GM19455 (cell line): ENCODE measurements around the gene GARRE1.
"Not testable (repeated sequence)": the region's sequence is repeated elsewhere in the genome, so short reads cannot be mapped to it uniquely, and the experiment has no call there.

ENCODE experiments used
- ATAC-seq: cut with Tn5 transposase; IDR thresholded peaks from one replicate; pipeline ENCODE4 v1.9.1; 2021; ENCODE audit not compliant: unreplicated experiment

Gene GARRE1

DNA sequence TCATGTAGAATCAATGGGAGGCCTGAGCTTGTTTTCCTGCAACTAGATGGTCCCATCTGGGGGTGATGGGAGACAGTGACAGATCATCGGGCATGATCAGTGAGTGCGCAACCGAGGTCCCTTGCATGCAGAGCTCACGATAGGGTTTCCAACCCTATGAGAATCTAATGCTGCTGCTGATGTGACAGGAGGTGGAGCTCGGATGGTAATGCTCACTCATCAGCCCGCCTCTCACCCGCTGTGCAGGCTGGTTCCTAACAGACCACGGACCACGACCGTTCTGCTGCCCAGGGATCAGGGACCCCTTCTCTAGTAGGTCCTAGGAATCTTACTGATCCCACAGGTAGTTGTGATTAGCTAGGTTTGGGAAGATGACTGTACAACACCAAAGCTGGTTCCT, 23.5 kb upstream of the GARRE1 start:
- no peak for ATAC-seq

DNA sequence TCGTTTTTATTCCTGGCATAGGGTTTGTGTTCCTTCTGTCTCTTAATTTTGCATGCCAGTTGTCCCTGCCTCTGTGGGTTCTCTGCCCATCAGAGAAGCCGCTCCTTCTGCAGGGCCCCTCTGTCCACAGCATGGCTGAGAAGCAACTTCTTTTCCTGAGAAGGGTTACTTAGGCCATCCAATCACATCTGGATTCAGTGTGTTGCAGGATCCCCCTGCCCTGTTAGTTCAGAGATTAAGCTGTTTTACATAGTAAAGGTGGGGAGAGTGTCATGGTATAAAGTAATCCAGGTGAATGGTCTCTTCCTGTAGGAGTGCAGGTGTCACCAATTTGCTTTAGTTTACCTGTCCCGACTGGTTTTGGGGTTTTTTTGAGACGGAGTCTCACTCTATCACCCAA, 22.9 kb upstream of the GARRE1 start:
- ATAC-seq, result no peak

DNA sequence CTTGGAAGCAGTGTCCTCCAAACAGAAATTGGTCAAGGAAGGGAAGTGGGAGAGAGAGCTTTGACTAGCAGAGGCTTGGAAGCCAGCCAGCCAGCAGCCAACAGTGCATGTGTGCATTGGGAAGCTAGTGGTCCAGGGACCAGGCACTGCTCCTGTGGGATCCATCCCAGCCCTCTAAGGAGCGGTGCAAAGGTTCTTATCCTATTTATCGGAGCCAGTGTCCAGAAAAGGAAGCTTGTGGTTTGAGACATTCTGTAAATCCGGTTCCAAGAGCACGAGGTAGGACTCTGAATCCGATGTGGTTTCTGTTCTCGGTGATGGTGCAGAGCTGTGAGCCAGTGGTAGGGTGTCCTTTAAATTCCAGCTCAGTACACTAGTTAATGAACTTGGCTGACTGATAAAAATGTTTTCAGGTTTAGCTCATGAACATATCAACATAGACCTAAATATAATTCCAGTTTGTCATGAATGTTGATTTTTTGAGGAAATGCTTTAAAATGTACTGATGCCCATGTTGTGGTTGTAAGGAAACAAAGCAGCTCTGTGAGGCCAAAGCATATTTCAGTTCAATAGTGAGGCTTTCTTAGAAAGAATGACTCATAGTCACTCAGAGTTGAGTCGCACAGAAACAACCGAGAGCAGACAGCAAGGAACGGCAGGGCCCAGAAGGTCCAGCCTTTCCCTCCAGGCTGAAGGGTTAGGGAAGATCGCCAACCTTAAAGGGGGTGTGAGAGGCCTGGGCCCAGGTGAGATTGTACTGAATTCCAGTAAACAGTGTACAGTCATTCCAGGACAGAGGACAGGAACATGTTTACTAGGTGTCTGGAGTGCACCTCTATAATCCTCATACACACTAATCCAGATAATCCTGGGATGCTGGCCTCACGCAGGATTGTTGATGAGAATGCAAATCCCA, 21.5 kb upstream of the GARRE1 start:
- no peak for ATAC-seq

DNA sequence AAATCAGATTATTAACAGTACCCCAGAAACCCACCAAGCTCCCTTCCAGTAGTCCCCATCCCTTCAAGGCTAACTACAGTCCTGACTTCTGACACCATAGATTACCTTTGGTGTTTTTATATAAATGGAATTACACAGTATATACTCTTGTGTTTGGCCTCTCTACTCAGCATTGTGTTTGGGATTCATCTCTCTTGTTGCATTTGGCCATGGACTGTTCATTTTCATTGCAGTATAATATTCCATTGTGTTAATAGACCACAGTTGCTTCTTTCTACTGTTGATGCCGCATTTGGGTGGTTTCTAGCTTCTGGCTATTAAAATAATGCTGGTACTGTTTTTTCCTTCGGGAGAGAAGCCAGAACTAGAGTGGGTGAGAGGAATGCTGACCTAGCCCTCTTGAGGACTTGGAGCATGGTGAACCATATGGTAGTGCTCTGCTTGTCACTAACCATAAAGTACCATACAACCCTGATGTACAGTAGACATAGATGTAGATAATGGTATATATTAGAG, 18.9 kb upstream of the GARRE1 start:
- no peak for ATAC-seq

DNA sequence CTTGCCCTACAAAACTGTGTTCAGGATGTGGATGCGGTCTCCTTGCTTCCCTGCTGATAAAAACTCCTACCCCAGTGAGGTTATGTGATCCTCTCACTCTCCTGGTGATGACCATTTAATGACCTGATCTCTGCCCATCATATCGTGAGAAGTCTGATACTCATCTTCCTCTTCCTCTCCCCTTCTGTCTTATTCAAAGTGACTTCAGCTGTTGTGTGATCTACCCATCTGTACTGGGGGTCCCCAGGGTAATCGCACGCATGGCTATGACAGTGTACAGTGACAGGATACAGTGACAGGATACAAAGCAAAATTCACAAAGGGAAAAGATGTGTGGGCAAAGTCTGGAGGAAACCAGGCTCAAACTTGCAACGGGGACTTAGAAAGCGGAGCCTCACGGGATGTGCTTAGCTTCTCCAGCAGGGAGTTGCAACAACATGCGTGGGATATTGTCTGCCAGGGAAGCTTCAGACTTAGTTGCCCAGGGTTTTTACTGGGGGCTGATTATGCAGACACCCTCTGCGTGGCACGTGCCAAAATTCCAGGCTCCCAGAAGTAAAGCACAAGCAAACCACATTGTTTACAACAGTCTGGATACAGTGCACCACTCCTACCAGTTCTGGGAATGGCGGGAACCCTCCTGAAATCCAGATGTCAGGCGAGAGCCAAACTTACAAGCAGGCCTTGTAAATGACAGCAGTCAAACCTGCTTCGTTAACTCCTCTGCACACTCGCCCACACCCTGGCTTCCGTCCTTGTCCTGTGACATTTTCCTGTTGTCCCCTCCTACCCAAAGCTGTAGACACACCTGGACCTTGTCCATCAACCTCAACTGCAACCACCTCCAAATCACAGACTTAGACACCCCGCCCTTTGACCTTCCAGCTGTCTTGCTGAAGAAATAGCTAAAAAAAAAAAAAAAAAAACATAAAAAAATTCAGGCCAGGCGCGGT, 18.0 kb upstream of the GARRE1 start:
- ATAC-seq, result no peak

DNA sequence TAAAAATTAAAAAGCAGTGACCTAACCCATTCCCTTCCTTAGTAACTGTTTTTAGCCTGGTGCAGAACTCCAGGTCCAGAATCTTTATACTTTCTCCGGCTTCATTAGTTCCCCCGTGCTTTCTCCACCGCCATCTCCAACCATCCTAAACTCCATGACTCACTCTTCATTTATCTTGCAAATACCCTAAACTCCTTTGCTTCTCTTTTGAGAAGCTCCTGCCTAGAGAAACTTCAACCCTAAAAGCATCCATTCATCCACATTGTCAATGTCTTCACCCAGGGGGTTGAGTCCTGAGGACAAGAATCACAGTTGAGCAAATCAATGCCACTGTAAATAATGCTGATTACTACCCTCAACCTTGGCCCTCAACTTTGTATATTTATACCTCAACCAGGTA, 17.1 kb upstream of the GARRE1 start:
- no peak for ATAC-seq

DNA sequence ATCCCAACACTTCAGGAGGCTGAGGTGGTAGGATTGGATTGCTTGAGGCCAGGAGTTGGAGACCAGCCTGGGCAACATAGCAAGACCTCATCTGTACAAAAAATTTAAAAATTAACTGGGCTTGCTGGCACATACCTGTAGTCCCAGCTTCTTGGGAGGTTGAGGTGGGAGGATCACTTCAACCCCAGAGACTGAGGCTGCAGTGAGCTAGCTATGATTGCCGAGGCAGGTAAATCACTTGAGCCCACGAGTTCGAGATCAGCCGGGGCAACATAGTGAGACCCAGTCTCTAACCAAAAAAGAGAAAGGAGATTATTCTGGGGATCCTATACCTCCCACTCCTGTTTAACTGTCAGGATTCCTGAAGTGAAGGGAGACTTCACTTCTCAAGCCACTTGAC, 16.4 kb upstream of the GARRE1 start:
- ATAC-seq, result no peak

DNA sequence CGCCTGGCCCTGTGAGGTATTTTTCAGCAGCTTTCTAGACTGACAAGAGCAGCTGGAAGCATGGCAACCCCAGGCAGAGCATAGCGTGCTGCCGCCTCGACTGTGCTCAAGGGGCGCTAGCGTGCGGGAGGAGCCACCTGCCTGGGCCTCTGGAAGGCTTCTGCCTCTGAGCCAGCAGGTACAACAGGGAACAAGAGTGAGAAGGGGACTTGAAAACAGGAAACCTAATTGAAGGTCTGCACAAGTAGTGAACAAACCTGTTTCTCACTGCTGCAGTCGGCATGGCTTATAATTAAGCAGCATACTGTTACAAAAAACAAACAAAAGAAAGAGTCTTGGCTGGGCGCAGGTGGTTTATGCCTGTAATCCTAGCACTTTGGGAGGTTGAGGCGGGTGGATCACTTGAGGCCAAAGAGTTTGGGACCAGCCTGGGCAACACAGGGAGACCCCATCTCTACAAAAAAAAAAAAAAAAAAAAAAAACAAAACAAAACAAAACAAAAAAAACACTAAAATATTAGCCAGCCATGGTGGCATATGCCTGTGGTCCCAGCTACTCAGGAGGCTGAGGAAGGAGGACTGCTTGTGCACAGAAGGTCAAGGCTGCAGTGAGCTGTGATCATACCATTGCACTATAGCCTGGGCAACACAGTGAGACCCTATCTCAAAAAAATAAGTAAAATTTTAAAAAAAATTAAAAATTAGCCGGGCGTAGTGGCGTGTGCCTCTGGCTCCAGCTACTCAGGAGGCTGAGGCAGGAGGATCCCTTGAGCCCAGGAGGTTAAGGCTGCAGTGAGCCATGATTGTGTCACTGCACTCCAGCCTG, 12.6 kb upstream of the GARRE1 start:
- ATAC-seq, result no peak

DNA sequence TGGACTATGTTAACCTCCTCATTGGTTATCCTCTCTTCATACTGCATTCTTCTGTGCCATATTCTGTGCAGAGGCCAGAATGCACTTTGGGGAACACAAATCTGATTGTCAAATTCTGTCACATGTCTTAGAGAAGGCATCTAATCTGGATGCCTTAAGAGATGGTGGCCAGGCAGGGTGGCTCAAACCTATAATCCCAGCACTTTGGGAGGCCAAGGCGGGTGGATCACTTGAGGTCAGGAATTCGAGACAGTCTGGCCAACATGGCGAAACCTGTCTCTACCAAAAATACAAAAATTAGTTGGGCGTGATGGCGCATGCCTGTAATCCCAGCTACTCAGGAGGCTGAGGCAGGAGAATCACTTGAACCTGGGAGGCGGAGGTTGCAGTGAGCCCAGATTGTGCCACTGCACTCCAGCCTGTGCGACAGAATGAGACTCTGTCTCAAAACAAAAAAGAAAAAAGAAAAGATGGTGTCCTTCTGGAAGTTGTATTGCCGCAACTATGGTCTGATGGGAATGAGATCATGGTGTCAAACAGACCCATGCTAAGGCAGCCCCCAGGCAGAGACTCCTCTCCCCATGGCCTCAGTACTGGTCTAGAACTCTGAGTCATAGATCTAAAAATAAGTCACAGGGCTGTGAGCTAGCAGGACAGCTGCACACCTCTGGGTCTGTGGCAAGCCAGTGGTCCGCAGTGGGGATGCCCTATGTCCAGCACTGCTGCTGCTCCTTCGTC, 11.0 kb upstream of the GARRE1 start:
- ATAC-seq, result not testable (repeated sequence)

DNA sequence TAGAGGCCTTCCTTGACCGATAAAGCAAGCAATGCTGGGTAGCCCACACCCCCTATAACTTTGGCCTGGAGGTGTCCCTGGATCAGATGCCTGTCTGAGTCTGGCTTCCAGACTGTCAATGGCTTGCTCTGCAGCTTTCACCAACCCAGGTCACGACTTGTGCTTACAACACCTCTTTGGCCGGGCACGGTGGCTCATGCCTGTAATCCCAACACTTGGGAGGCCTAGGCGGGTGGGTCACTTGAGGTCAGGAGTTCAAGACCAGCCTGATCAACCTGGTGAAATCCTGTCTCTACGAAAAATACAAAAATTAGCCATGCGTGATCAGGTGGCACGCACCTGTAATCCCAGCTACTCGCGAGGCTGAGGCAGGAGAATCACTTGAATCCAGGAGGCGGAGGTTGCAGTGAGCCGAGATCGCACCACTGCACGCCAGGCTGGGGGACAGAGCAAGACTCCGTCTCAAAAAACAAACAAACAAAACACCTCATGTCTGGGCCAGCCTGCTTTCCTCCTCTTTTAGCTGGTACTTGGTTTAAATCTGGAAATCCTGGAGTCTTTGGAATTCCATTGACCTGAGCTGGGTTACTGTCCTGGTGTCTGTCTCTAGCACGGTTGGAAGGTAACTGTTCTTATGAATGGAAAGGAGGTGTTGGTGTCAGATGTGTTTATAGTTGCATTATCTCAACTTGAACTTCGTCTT, 10.3 kb upstream of the GARRE1 start:
- no peak for ATAC-seq

DNA sequence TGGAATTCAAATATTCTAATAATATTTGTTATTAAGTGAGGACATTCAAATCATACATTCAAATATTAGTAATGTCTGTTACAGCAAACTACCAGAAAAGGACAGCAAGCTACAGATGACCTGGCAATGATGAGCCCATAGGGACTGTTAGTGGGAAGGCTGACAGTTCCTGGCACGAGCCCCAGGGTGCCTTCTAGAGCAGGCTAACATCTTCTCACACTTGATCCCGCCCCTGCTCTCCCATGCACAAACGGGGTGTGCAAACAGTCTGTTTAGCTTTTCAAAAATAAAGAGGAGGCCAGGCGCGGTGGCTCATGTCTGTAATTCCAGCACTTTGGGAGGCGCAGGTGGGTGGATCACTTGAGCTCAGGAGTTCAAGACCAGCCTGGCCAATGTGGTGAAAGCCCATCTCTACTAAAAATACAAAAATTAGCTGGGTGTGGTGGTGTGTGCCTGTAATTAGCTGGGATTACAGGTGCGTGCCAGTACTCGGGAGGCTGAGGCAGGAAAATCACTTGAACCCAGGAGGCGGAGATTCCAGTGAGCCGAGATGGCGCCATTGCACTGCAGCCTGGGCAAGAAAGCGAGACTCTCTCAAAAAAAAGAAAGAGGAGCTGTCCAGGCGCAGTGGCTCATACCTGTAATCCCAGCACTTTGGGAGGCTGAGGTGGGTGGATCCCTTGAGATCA, 9.6 kb upstream of the GARRE1 start:
- ATAC-seq, result no peak

DNA sequence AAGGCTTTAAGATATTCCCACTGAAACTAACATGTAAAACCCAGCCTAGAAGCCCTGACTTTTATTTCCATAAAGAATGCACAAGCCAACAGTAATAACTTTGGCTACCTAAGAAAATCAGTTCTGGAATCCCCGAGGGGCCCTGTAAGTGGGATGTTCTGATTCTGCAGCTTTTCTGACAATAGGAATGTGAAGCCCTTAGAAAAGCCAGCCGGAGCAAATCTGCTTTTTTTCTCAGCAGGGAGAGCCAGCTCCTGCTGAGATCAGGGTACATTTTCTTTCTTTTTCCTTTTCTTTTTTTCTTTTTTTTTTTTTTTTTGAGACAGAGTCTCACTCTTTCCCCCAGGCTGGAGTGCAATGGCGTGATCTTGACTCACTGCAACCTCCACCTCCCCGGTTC, 8.0 kb upstream of the GARRE1 start:
- no peak for ATAC-seq

DNA sequence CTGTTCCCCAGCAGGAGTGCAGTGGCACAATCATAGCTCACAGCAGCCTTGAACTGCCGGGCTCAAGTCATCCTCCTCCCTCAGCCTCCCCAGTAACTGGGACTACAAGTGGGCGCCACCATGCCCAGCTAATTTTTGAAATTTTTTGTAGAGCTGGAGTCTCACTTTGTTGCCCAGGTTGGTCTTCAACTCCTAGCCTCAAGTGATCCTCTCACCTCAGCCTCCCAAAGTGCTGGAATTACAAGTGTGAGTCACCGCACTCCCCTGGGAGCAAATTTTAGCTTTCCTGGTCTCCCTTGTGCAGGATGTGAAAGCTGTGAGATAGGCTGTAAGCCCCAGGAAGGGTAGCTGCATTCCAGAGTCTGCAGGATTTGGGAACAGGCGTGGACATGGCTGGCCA, 5.4 kb upstream of the GARRE1 start:
- no peak for ATAC-seq

DNA sequence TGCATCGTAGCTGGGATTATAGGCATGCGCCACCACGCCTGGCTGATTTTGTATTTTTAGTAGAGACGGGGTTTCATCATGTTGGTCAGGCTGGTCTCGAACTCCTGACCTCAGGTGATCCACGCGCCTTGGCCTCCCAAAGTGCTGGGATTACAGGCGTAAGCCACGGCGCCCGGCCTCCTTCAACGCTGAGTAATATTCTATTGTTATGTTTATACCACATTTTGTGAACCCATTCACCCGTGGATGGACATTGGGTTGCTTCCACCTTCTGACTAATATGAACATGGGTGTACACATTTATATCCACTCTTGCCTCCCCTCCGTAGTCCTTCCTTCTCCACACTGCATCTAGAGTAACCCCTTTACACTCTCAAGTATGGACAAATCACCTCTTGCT, 1.2 kb upstream of the GARRE1 start:
- not testable (repeated sequence) for ATAC-seq

DNA sequence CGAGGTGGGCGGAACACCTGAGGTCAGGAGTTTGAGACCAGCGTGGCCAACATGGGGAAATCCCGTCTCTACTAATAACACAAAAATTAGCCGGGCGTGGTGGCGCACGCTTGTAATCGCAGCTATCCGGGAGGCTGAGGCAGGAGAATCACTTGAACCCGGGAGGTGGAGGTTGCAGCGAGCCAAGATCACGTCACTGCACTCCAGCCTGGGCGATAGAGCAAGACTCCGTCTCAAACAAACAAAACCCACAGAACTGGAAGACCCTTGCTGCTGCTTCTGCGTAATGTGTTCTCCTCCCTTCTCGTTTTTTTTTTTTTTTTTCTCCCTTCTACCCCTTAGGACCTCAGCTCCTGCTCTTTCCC, 691 bp upstream of the GARRE1 start:
- not testable (repeated sequence) for ATAC-seq

DNA sequence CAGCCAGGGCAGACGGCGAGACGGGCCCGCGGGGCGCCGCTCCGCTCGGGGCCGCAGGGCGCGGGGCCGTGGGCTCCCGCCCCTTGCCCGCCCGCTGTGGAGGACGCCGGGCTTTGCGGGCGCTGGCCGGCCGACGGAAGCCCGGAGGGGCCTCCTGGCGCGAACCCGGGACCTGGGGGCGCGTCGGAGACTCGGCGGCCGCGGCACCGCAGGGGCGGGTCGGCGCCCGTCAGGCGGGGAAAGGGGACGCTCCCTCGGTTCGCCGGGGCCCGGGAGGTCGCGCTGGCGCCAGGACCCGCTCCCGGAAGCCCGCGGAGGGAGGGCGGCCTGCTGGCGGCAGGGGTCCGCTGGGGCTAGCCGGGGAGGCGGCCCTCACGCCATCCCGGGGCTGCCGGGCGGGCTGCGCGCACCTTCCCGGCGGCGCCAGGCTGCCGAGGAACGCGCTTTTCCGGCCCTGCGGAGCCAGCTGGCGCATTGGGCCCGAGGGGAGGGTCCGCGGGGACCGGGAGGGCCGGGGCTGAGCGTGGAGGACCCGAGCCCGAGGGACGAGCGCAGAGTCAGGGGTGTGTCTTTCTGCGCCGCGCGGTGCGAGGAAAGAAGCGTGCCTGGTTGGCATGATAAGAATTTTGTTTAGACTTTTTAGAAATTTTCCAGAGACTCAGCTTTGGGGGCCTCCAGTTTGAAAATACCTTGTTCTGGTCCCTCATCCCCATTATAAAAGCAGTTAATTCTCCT, 511 bp downstream of the GARRE1 start:
- peak; percentile 53 for ATAC-seq

DNA sequence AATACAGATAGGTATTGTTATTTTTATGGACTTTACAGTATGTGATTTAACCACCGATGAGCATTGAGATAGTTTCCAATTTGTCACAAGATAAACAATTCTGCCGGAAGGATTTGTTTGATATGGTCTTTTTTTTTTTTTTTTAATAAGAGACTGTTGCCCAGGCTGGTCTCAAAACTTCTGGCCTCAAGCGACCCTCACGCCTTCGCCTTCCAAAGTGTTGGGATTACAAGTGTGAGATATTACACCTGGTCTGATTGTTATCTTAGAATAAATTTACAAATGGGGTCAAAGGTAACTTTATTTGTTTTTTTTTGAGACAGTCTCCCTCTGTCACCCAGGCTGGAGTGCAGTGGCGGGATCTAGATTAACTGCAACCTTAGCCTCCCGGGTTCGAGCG, 1.2 kb downstream of the GARRE1 start:
- no peak for ATAC-seq

DNA sequence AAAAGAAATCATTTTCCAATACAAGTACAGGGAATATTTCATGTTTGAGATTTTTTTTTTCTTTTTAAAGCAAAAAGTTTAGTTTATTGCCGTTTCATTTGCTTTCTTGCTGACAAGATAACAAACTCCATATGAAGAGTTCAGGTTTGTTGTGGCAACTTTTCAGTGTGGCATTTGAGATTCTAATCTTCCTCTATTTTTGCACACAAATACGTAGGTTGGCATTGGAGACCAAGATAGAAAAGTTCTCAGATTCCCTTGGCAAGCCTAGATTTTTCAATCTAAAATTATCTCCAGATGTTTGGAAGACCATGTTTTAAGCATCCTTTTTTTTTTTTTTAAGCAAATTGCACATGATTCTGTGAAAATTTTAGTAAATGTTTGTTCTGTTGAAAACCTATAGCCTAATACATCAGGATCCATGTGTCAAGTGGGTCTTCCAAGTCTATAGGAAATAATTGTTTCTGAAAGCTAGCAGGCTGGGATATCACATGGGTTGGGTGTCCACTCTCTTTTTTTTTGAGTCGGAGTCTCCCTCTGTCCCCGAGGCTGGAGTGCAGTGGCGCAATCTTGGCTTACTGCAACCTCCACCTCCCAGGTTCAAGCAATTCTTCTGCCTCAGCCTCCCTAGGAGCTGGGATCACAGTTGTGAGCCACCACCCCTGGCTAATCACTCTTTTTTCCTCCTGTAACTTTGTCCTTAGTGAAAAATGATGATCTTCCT, 2.6 kb downstream of the GARRE1 start:
- no peak for ATAC-seq
